GM18873 (cell line): Measurements from ENCODE around the gene VGLL4.

ENCODE experiments used
- ATAC-seq: cut with Tn5 transposase; IDR thresholded peaks from one replicate; pipeline ENCODE4 v1.9.1; 2021; ENCODE audit warnings: mild to moderate bottlenecking, moderate library complexity, moderate number of reproducible peaks; ENCODE audit not compliant: unreplicated experiment, low FRiP score

Gene VGLL4

GRCh38 chr3:11510001-11510340 is 133.7 kb downstream of the VGLL4 start:
- ATAC-seq: no peak

- no peak for ATAC-seq
Observed at GRCh38 chr3:11509173-11510000, 134.3 kb downstream of the VGLL4 start.

- no peak for ATAC-seq
Observed at GRCh38 chr3:11508346-11509172, 135.2 kb downstream of the VGLL4 start.

GRCh38 chr3:11507719-11508118 is 136.0 kb downstream of the VGLL4 start:
- no peak for ATAC-seq
